Neutrophil (primary cell): ENCODE data around the gene PJA1.

Experiments
- H3K27ac ChIP-seq: fragments of 200-600 bp; sonication (generic); 2 replicates; pipeline ENCODE4 v1.5.1; 2016; ENCODE audit warnings: mild to moderate bottlenecking, moderate library complexity
- H3K27me3 ChIP-seq: fragments of 200-600 bp; sonication (generic); 2 replicates; pipeline ENCODE4 v1.6.0; 2016; ENCODE audit warnings: mild to moderate bottlenecking
- H3K36me3 ChIP-seq: fragments of 200-600 bp; sonication (generic); 2 replicates; pipeline ENCODE4 v1.5.1; 2017
- H3K4me1 ChIP-seq, 2 experiments: fragments of 200-600 bp in 1 of 2; sonication (generic) in 1 of 2; 1 replicate in 1 of 2; 2 replicates in 1 of 2; pipeline versions ENCODE4 v1.5.1 to v1.6.1; 2013 to 2016; ENCODE audit warnings: low read depth in 1 of 2, low read length in 1 of 2, mild to moderate bottlenecking in 1 of 2, moderate library complexity in 1 of 2; ENCODE audit not compliant: control insufficient read depth in 1 of 2, insufficient read depth in 1 of 2
- H3K4me3 ChIP-seq, 2 experiments: fragments of 200-600 bp in 1 of 2; sonication (generic) in 1 of 2; 1 replicate in 1 of 2; 2 replicates in 1 of 2; pipeline ENCODE4 v1.5.1; 2013 to 2016; ENCODE audit warnings: low read depth in 1 of 2, low read length in 1 of 2, mild to moderate bottlenecking in 1 of 2, moderate library complexity in 1 of 2
- H3K9me3 ChIP-seq: fragments of 200-600 bp; sonication (generic); 2 replicates; pipeline ENCODE4 v1.5.1; 2016
- CTCF ChIP-seq: fragments of 200-600 bp; sonication (generic); IDR thresholded peaks from 2 replicates; pipeline ENCODE4 v1.5.1; 2016; ENCODE audit warnings: antibody characterized with exemption

The PJA1 gene

GRCh38 chrX:69121321-69122000 lies 43.8 kb downstream of the PJA1 start:
- Histone ChIP-seq H3K27me3 (no peaks in the 10 kb centered on the region), H3K4me1 (no peaks in the 10 kb centered on the region), H3K9me3 (no peaks in the 10 kb centered on the region), H3K36me3 (no peaks in the 10 kb centered on the region), H3K27ac (no peak overlapping the region), H3K4me3 (no peak overlapping the region)
- no peak for TF ChIP-seq CTCF

- Histone ChIP-seq H3K4me3 (no peak overlapping the region), H3K36me3 (no peaks in the 10 kb centered on the region), H3K27ac (no peak overlapping the region), H3K9me3 (no peaks in the 10 kb centered on the region), H3K4me1 (no peaks in the 10 kb centered on the region), H3K27me3 (no peaks in the 10 kb centered on the region)
- no peak for TF ChIP-seq CTCF
Measured at GRCh38 chrX:69120476-69120875, 44.8 kb downstream of the PJA1 start.

- H3K36me3 ChIP-seq, result no peaks in the 10 kb centered on the region
- no peak for TF ChIP-seq CTCF
- H3K27me3 ChIP-seq, result no peaks in the 10 kb centered on the region
- no peak overlapping the region for H3K27ac ChIP-seq
- H3K4me1 ChIP-seq, result no peaks in the 10 kb centered on the region
- no peak overlapping the region for H3K4me3 ChIP-seq
- H3K9me3 ChIP-seq, result no peaks in the 10 kb centered on the region
Measured at GRCh38 chrX:69119122-69119521, 46.1 kb downstream of the PJA1 start.

- no peak overlapping the region for H3K27ac ChIP-seq
- TF ChIP-seq CTCF, result no peak
- no peaks in the 10 kb centered on the region for H3K36me3 ChIP-seq
- no peak overlapping the region for H3K4me3 ChIP-seq
- H3K4me1 ChIP-seq, result no peaks in the 10 kb centered on the region
- no peaks in the 10 kb centered on the region for H3K27me3 ChIP-seq
- no peaks in the 10 kb centered on the region for H3K9me3 ChIP-seq
Measured at GRCh38 chrX:69117876-69118526, 47.3 kb downstream of the PJA1 start.

GRCh38 chrX:69116077-69116476 lies 49.2 kb downstream of the PJA1 start:
- no peak for TF ChIP-seq CTCF
- Histone ChIP-seq H3K27ac (no peak overlapping the region), H3K27me3 (no peaks in the 10 kb centered on the region), H3K36me3 (no peaks in the 10 kb centered on the region), H3K4me3 (no peak overlapping the region), H3K9me3 (no peaks in the 10 kb centered on the region), H3K4me1 (no peaks in the 10 kb centered on the region)
